ENCODE results near the gene SIPA1L3. TPM values are rescaled to one million over a fixed set of nuclear protein-coding genes. Genes with fewer than 3 reads are reported as not detected.

Gene SIPA1L3
- total and polyA plus RNA-seq, 2 experiments from 2014 or later = 15.7 to 54.1 TPM

DNA sequence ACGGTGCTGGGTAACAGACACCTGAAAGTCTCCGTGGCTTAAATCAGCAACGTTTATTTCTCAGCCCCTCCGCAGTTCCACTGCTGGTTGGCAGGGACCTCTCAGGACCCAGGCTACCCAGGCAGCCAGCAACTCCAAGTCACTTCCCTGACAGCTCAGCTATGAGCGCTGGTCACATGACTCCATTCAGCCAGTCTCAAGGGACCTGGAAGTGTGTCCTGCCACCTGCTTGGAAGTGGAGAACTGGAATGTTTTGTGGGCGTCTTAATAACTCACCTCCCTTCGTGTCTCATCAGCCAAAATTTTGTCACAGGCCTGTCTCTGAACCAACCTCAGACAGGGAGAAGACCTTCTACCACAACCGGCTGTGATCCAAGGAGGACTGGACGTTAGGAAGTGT, 244.2 kb downstream of the SIPA1L3 start (continued):
- TF ChIP-seq, protein P1, sequence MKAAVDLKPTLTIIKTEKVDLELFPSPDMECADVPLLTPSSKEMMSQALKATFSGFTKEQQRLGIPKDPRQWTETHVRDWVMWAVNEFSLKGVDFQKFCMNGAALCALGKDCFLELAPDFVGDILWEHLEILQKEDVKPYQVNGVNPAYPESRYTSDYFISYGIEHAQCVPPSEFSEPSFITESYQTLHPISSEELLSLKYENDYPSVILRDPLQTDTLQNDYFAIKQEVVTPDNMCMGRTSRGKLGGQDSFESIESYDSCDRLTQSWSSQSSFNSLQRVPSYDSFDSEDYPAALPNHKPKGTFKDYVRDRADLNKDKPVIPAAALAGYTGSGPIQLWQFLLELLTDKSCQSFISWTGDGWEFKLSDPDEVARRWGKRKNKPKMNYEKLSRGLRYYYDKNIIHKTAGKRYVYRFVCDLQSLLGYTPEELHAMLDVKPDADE (IDR thresholded peaks at IDR 0.05) = no peak
- no peak for TF ChIP-seq STAT1 (IDR thresholded peaks at IDR 0.05; ENCODE audit: unreplicated experiment)
- TF ChIP-seq, protein P2, sequence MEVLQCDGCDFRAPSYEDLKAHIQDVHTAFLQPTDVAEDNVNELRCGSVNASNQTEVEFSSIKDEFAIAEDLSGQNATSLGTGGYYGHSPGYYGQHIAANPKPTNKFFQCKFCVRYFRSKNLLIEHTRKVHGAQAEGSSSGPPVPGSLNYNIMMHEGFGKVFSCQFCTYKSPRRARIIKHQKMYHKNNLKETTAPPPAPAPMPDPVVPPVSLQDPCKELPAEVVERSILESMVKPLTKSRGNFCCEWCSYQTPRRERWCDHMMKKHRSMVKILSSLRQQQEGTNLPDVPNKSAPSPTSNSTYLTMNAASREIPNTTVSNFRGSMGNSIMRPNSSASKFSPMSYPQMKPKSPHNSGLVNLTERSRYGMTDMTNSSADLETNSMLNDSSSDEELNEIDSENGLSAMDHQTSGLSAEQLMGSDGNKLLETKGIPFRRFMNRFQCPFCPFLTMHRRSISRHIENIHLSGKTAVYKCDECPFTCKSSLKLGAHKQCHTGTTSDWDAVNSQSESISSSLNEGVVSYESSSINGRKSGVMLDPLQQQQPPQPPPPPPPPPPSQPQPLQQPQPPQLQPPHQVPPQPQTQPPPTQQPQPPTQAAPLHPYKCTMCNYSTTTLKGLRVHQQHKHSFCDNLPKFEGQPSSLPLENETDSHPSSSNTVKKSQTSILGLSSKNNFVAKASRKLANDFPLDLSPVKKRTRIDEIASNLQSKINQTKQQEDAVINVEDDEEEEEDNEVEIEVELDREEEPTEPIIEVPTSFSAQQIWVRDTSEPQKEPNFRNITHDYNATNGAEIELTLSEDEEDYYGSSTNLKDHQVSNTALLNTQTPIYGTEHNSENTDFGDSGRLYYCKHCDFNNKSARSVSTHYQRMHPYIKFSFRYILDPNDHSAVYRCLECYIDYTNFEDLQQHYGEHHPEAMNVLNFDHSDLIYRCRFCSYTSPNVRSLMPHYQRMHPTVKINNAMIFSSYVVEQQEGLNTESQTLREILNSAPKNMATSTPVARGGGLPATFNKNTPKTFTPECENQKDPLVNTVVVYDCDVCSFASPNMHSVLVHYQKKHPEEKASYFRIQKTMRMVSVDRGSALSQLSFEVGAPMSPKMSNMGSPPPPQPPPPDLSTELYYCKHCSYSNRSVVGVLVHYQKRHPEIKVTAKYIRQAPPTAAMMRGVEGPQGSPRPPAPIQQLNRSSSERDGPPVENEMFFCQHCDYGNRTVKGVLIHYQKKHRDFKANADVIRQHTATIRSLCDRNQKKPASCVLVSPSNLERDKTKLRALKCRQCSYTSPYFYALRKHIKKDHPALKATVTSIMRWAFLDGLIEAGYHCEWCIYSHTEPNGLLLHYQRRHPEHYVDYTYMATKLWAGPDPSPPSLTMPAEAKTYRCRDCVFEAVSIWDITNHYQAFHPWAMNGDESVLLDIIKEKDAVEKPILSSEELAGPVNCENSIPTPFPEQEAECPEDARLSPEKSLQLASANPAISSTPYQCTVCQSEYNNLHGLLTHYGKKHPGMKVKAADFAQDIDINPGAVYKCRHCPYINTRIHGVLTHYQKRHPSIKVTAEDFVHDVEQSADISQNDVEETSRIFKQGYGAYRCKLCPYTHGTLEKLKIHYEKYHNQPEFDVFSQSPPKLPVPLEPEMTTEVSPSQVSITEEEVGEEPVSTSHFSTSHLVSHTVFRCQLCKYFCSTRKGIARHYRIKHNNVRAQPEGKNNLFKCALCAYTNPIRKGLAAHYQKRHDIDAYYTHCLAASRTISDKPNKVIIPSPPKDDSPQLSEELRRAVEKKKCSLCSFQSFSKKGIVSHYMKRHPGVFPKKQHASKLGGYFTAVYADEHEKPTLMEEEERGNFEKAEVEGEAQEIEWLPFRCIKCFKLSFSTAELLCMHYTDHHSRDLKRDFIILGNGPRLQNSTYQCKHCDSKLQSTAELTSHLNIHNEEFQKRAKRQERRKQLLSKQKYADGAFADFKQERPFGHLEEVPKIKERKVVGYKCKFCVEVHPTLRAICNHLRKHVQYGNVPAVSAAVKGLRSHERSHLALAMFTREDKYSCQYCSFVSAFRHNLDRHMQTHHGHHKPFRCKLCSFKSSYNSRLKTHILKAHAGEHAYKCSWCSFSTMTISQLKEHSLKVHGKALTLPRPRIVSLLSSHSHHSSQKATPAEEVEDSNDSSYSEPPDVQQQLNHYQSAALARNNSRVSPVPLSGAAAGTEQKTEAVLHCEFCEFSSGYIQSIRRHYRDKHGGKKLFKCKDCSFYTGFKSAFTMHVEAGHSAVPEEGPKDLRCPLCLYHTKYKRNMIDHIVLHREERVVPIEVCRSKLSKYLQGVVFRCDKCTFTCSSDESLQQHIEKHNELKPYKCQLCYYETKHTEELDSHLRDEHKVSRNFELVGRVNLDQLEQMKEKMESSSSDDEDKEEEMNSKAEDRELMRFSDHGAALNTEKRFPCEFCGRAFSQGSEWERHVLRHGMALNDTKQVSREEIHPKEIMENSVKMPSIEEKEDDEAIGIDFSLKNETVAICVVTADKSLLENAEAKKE (CRISPR knock-in tag; IDR thresholded peaks at IDR 0.05) = no peak
- no peak for TF ChIP-seq NANOG (IDR thresholded peaks at IDR 0.05; ENCODE audit: borderline replicate concordance)

DNA sequence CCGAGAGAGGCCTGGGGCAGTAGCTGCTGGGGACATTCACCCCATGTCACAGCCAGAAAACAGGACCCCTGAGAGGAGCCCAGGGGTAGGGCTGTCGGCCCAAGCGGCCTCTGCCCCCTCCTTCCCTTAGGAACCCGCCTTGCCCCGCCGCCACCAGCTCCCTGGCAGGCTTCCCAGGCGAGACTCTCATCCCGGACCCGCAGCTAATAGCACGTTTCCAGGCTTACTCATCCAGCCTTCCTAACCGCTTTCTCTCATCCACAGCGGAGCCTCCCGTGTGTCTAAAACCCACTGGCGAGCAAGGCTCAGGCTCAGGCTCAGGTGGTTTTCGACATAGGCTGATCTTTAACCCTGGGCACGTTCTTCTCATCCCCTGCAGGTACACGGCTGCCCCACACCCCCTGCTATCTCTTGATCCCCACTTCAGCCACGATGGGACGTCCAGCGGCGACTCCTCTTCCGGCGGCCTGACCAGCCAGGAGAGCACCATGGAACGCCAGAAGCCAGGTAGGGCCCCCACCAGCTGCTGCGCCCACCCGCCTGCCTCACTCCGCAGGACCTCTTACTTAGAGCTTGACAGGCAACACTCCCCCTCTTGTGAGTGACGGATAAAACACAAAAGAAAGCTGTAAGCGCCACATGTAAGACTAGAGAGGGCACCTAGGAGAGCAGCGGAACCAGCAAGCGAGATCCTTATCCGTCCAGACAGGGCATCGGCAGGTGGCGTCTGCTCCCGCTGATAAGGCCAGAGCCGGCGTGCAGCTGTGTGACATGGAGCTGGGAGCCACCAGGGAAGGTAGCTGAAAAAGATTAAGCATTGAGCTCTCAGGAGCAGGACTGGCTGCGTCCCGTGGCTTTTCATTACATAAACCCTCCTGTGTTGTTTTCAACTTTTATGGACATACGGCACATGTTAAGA, 245.7 kb downstream of the SIPA1L3 start:
- Mint-ChIP-seq H3K4me3 (no peak overlapping the region), H3K27me3 (ENCODE audit: insufficient read depth, low read depth, poor library complexity) (peaks cover 5% of the 10 kb centered on the region), H3K4me1 (peaks cover 3% of the 10 kb centered on the region; the same call in 2 of the 3 replicates), H3K9me3 (no peaks in the 10 kb centered on the region), H3K27ac (peak overlapping the region; percentile 35; the same call in 1 of the 2 replicates), H3K36me3 (ENCODE audit: low read depth) (peaks cover 11% of the 10 kb centered on the region)
- ATAC-seq (no peak), DNase-seq (ENCODE audit: low spot score) (no peak)
- Histone ChIP-seq H3K4me1 (ENCODE audit: insufficient read depth) (no peaks in the 10 kb centered on the region), H3K36me3 (ENCODE audit: insufficient read depth) (peaks cover 5% of the 10 kb centered on the region; the same call in 1 of the 2 replicates), H4K20me1 (replicated peaks; ENCODE audit: insufficient read depth) (peaks cover 3% of the 10 kb centered on the region; the same call in 1 of the 2 replicates), H3K4me3 (no peak overlapping the region), H3K9me2 (ENCODE audit: insufficient read depth) (no peaks in the 10 kb centered on the region), H3K79me2 (replicated peaks; ENCODE audit: insufficient read depth) (no peaks in the 10 kb centered on the region), H2AFZ (no peak overlapping the region), H3K27ac (ENCODE audit: low read depth) (no peak overlapping the region), H3F3A (replicated peaks; ENCODE audit: low read depth) (0 out of 2 replicates have a peak, but pooled peaks cover 2% of the 10 kb centered on the region), H3K27me3 (ENCODE audit: insufficient read depth) (no peaks in the 10 kb centered on the region), H3K4me2 (no peak overlapping the region)
- TF ChIP-seq STAT1 (IDR thresholded peaks at IDR 0.05; ENCODE audit: unreplicated experiment) (no peak), CREB1 (CRISPR knock-in tag; IDR thresholded peaks at IDR 0.05; ENCODE audit: low read depth) (no peak)
- TF ChIP-seq, protein P2 (CRISPR knock-in tag; IDR thresholded peaks at IDR 0.05) = no peak

All from GM23338 (cell line).